HG03039 (cell line): ENCODE results near the gene CLCF1.

Source experiments
- ATAC-seq: cut with Tn5 transposase; IDR thresholded peaks from one replicate; pipeline ENCODE4 v1.9.1; 2021; ENCODE audit warnings: mild to moderate bottlenecking, moderate library complexity; ENCODE audit not compliant: unreplicated experiment

CLCF1 gene

DNA sequence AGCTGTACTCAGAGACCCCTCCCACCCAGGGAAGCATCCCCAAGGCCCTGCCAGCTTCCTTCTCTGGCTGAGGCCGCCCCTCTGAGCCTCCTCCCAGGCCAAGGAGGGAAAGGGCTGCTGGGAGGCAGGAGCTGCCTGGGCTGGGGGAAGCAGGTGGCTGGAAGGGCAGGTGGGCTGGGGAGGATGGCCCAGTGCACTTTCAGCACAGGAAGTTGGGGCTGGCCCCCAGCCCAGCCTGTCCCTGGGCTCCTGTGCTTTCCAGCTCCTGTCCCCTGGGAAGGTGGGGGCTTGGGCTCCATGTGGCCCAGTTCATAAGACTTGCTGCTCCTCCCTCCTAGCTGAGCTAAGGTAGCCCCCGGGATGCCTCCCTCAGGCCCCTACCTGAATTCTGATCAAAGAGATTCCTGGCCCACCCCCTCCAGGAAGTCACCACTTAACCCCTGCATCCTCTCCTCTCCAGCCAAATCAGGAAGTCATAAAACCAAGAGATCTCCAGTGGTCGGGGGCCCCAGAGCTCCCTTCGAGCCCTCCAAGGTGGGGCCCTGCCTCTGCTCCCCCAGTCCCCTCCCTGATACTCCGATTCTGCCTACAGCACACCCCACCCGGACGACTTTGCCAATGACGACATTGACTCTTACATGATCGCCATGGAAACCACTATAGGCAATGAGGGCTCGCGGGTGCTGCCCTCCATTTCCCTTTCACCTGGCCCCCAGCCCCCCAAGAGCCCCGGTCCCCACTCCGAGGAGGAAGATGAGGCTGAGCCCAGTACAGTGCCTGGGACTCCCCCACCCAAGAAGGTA lies 23.4 kb upstream of the CLCF1 start:
- no peak for ATAC-seq

GRCh38 chr11:67396259-67396581 lies 22.8 kb upstream of the CLCF1 start:
- ATAC-seq = no peak

GRCh38 chr11:67395555-67396258 lies 22.3 kb upstream of the CLCF1 start:
- no peak for ATAC-seq

GRCh38 chr11:67393990-67394389 lies 20.6 kb upstream of the CLCF1 start:
- ATAC-seq = no peak

GRCh38 chr11:67393437-67393836 lies 20.0 kb upstream of the CLCF1 start:
- no peak for ATAC-seq

GRCh38 chr11:67392183-67392715 lies 18.9 kb upstream of the CLCF1 start:
- no peak for ATAC-seq

DNA sequence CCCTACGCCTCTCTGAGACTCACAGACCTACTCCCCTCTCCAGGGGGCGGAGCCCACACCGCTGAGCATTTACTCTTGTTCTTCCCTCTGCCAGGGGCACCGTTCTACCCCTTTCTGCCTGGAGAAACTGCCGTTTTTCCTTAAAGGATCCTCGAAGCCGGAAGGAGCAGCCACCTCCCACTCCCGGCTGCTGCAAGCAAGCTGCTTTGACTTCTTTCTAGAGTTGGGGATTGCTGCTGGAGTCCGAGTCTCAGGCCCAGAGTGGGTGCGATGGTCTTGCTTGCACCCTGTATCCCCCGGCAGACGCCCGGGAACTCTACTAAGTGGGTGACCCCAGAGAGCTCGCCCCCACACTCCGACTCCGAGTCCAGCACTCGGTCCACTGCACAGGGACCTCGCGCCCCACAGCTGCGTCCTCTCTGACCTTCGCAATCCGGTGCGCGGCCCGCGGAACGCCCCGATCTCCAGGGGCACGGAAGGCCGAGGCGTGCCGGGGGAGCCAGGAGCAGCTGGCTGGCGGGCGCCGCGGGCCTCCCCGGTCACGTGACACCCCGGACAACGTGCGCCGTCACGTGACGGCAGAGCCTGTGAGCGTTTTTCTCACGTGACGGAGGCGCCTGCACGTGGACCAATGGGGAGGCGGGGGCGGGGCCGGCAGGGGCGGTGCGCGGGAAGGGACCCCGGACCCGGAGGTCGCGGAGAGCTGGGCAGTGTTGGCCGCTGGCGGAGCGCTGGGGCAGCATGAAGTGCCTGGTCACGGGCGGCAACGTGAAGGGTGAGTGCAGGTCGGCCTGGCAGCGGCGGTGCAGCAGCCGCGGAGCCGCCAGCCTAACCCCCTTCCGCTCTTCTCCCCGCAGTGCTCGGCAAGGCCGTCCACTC lies 18.1 kb upstream of the CLCF1 start, which contains the start of gene RAD9A:
Gene RAD9A (plus strand): TSS at position 683 of the 879 bp plus-strand sequence. CDS start 59 bp downstream, at position 742.
- peak; percentile 61 for ATAC-seq

GRCh38 chr11:67390947-67391303 lies 17.5 kb upstream of the CLCF1 start:
- no peak for ATAC-seq

DNA sequence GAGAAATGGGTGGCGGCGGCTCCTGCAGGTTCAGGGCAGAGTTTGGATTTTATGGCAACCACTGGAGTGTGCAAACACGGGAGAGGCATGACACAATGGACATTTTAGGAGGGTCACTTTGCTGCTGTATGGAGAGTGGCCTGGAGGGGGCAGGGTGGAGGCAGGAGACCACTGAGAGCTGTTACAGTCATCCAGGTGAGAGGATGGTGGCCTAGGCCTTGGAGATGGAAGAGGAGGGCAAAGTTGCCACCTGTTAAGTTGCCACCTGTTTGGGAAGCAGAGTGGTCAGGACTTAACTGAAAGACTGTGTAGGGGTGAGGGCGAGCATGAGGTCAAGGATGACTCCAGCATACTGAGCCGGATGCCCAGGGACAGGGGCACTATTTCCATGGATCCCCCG lies 16.1 kb upstream of the CLCF1 start:
- ATAC-seq = no peak

GRCh38 chr11:67387518-67387917 lies 14.1 kb upstream of the CLCF1 start:
- no peak for ATAC-seq

DNA sequence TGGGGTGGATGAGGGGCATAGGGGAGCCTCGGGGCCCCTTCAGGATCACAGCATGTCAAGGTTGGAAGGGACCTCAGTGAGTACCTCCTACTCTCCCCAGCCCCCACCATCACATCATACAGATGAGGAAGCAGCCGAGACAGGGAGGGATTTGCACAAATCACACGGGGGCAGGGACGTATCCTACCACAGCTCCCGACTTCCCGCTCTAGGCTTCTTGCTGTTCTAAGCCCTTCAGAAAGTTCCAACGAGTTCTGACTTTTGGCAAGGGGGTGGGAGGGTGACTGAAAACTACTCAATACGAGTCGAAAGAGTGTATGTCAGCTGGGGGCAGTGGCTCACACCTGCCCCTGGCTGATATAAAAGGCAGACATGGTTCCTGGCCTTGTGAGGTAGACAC lies 13.7 kb upstream of the CLCF1 start:
- no peak for ATAC-seq

- ATAC-seq = no peak
Observed at GRCh38 chr11:67384851-67385366, 11.5 kb upstream of the CLCF1 start.

DNA sequence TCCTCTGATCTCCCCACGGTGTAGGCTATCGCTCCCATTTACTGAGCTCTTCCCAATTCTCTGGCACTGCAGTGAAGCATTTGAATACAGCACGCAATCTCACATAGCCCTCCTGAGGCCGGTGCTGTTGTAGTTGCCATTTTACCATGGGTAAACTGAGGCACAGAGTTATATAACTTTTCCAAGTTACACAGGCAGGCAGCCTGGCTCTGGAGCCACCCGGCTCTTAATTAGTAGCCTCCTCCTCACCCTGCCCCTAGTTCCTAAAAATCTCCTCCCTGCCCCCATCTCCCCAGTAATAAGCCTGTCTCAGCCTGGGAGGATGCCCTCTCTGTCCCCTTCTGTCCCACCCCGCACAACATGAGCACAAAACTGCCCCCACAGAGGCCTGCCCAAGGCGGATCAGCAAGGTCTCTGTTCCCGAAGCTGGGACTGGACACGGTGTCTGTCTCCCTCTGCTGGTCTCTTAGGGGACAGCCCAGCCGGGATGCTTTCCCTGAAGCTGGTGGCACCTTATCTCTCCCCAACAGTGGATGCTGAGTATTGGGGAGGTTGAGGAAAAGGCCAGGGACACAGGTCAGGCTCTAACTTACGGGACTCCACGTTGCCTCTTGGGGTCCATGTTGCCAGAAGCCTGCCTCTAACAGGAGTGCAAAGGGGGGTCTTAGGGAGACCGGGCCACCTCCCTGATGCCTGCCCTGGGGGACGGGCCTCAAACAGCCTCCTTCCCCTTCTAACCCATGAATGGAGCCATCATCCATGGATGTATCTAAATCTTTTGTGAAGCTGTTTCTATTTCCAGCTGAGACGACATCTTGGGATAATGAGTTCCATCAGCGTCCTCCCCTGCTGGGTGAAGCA lies 9.1 kb upstream of the CLCF1 start:
- ATAC-seq = no peak

DNA sequence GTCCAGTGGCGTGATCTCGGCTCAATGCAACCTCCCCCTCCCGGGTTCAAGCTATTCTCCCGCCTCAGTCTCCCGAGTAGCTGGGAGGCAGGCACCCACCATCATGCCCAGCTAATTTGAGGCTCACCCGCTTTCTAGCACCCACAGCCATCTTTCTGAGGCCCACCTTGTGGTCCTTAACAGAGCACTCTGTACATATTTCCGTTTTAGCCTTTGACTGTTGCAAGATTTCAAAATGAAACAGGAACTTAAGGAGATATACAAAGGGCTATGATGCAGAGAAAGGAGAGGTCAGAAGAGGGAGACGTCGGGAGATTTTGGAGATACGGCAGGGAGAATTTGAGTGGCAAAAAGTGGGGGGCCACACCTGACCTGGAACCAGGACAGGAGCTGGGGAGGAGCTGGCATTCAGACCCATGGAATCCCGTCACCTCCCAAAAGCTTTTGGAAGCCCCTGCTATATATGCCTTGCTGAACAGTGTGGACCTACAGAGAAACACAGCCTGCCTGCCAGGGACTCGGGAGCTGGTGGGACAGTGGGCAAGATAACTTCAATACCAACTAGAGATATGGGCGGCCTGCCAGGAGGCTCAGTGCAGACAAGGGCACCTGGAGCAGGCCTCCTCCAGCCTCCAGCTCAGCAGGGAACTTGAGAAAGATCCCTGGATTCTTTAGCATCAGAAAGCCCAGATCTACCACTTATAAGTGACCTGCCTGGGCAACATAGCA lies 8.0 kb upstream of the CLCF1 start:
- ATAC-seq = no peak

GRCh38 chr11:67379061-67380058 lies 6.0 kb upstream of the CLCF1 start:
- no peak for ATAC-seq

GRCh38 chr11:67378544-67378943 lies 5.1 kb upstream of the CLCF1 start:
- no peak for ATAC-seq

- no peak for ATAC-seq
Observed at GRCh38 chr11:67376873-67377808, 3.7 kb upstream of the CLCF1 start.
